ENCODE measurements around the gene MAML2. TPM values are rescaled to one million over a fixed set of nuclear protein-coding genes. Genes with fewer than 3 reads are reported as not detected.

The MAML2 gene
- total and polyA plus RNA-seq, 2 experiments from 2014 or later: 2.0 to 7.1 TPM

DNA sequence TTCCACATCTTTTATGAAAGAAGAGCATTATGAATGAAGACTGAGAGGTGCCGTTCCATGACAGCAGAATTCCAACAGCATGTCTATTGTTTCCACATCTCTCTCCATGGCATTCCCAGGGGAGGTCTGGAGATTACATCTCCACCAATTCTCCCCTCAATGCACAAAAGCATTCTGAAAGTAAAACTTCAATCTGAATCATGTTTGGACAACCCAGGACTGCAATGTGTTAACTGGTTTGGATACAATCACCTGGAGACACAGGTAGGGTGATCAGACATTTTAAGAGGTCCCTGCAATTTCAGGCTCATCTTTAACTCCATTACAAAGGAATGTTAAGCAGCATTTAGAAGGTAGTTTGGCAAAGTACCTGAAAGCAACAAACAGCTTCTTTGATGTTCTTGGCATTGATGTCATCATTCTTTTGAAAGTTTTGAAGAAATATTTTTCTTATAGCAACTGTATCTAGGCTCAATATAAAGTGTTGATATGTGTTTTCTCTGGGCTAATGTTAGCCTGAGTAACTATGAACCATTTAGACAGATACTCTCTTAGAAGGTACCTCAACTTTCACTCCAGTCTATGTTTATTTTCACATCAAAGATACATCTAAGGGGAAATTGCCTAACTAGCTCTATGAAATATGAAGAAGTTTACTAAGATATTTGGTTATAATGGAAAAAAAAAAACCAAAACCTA lies 237.6 kb downstream of the MAML2 start:
- no peak overlapping the region for H3K4me2 ChIP-seq
- no peak overlapping the region for H3K27ac ChIP-seq (ENCODE audit: low read depth)
- peaks cover 10% of the 10 kb centered on the region for H3K4me1 ChIP-seq (ENCODE audit: insufficient read depth)
- no peak overlapping the region for H2AFZ ChIP-seq
- TF ChIP-seq, protein P1, sequence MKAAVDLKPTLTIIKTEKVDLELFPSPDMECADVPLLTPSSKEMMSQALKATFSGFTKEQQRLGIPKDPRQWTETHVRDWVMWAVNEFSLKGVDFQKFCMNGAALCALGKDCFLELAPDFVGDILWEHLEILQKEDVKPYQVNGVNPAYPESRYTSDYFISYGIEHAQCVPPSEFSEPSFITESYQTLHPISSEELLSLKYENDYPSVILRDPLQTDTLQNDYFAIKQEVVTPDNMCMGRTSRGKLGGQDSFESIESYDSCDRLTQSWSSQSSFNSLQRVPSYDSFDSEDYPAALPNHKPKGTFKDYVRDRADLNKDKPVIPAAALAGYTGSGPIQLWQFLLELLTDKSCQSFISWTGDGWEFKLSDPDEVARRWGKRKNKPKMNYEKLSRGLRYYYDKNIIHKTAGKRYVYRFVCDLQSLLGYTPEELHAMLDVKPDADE (IDR thresholded peaks at IDR 0.05): no peak
- TF ChIP-seq EZH2 (IDR thresholded peaks at IDR 0.05; ENCODE audit: low read depth, unreplicated experiment): no peak
- no peak for TF ChIP-seq ZNF114 (CRISPR knock-in tag; IDR thresholded peaks at IDR 0.05)
- TF ChIP-seq POLR2AphosphoS5 (IDR thresholded peaks at IDR 0.05; ENCODE audit: low read depth): no peak
- no peak for TF ChIP-seq NANOG (IDR thresholded peaks at IDR 0.05; ENCODE audit: borderline replicate concordance)
- no peak for TF ChIP-seq CREB1 (CRISPR knock-in tag; IDR thresholded peaks at IDR 0.05; ENCODE audit: low read depth)
- TF ChIP-seq, protein P2, sequence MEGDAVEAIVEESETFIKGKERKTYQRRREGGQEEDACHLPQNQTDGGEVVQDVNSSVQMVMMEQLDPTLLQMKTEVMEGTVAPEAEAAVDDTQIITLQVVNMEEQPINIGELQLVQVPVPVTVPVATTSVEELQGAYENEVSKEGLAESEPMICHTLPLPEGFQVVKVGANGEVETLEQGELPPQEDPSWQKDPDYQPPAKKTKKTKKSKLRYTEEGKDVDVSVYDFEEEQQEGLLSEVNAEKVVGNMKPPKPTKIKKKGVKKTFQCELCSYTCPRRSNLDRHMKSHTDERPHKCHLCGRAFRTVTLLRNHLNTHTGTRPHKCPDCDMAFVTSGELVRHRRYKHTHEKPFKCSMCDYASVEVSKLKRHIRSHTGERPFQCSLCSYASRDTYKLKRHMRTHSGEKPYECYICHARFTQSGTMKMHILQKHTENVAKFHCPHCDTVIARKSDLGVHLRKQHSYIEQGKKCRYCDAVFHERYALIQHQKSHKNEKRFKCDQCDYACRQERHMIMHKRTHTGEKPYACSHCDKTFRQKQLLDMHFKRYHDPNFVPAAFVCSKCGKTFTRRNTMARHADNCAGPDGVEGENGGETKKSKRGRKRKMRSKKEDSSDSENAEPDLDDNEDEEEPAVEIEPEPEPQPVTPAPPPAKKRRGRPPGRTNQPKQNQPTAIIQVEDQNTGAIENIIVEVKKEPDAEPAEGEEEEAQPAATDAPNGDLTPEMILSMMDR (conservative IDR thresholded peaks at IDR 0.05; ENCODE audit: low read depth in 2 of 2): no peak
- no peak for TF ChIP-seq EZH2phosphoT487 (IDR thresholded peaks at IDR 0.05; ENCODE audit: unreplicated experiment)
- no peak for TF ChIP-seq STAT1 (IDR thresholded peaks at IDR 0.05; ENCODE audit: unreplicated experiment)
- no peak for TF ChIP-seq JUNB (IDR thresholded peaks at IDR 0.05; ENCODE audit: unreplicated experiment)
- TF ChIP-seq ZNF331 (CRISPR knock-in tag; IDR thresholded peaks at IDR 0.05; ENCODE audit: low read depth): no peak
- TF ChIP-seq, protein P3, sequence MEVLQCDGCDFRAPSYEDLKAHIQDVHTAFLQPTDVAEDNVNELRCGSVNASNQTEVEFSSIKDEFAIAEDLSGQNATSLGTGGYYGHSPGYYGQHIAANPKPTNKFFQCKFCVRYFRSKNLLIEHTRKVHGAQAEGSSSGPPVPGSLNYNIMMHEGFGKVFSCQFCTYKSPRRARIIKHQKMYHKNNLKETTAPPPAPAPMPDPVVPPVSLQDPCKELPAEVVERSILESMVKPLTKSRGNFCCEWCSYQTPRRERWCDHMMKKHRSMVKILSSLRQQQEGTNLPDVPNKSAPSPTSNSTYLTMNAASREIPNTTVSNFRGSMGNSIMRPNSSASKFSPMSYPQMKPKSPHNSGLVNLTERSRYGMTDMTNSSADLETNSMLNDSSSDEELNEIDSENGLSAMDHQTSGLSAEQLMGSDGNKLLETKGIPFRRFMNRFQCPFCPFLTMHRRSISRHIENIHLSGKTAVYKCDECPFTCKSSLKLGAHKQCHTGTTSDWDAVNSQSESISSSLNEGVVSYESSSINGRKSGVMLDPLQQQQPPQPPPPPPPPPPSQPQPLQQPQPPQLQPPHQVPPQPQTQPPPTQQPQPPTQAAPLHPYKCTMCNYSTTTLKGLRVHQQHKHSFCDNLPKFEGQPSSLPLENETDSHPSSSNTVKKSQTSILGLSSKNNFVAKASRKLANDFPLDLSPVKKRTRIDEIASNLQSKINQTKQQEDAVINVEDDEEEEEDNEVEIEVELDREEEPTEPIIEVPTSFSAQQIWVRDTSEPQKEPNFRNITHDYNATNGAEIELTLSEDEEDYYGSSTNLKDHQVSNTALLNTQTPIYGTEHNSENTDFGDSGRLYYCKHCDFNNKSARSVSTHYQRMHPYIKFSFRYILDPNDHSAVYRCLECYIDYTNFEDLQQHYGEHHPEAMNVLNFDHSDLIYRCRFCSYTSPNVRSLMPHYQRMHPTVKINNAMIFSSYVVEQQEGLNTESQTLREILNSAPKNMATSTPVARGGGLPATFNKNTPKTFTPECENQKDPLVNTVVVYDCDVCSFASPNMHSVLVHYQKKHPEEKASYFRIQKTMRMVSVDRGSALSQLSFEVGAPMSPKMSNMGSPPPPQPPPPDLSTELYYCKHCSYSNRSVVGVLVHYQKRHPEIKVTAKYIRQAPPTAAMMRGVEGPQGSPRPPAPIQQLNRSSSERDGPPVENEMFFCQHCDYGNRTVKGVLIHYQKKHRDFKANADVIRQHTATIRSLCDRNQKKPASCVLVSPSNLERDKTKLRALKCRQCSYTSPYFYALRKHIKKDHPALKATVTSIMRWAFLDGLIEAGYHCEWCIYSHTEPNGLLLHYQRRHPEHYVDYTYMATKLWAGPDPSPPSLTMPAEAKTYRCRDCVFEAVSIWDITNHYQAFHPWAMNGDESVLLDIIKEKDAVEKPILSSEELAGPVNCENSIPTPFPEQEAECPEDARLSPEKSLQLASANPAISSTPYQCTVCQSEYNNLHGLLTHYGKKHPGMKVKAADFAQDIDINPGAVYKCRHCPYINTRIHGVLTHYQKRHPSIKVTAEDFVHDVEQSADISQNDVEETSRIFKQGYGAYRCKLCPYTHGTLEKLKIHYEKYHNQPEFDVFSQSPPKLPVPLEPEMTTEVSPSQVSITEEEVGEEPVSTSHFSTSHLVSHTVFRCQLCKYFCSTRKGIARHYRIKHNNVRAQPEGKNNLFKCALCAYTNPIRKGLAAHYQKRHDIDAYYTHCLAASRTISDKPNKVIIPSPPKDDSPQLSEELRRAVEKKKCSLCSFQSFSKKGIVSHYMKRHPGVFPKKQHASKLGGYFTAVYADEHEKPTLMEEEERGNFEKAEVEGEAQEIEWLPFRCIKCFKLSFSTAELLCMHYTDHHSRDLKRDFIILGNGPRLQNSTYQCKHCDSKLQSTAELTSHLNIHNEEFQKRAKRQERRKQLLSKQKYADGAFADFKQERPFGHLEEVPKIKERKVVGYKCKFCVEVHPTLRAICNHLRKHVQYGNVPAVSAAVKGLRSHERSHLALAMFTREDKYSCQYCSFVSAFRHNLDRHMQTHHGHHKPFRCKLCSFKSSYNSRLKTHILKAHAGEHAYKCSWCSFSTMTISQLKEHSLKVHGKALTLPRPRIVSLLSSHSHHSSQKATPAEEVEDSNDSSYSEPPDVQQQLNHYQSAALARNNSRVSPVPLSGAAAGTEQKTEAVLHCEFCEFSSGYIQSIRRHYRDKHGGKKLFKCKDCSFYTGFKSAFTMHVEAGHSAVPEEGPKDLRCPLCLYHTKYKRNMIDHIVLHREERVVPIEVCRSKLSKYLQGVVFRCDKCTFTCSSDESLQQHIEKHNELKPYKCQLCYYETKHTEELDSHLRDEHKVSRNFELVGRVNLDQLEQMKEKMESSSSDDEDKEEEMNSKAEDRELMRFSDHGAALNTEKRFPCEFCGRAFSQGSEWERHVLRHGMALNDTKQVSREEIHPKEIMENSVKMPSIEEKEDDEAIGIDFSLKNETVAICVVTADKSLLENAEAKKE (CRISPR knock-in tag; IDR thresholded peaks at IDR 0.05): no peak
- H3K9me3 Mint-ChIP-seq: no peaks in the 10 kb centered on the region
- no peak overlapping the region for H3K27ac Mint-ChIP-seq
- H3K4me3 Mint-ChIP-seq: no peak overlapping the region
- no peaks in the 10 kb centered on the region for H3K27me3 ChIP-seq (ENCODE audit: insufficient read depth)
- H3K4me3 ChIP-seq: no peak overlapping the region
- no peaks in the 10 kb centered on the region for H3K36me3 ChIP-seq (ENCODE audit: insufficient read depth)
- no peaks in the 10 kb centered on the region; the same call in 1 of the 2 replicates for H3F3A ChIP-seq (replicated peaks; ENCODE audit: low read depth)
- H3K36me3 Mint-ChIP-seq (ENCODE audit: low read depth): no peaks in the 10 kb centered on the region
- ATAC-seq (no peak), DNase-seq (ENCODE audit: low spot score) (no peak)
- H3K9me2 ChIP-seq (ENCODE audit: insufficient read depth): peaks cover 14% of the 10 kb centered on the region
- no peaks in the 10 kb centered on the region for H4K20me1 ChIP-seq (replicated peaks; ENCODE audit: insufficient read depth)
- H3K4me1 Mint-ChIP-seq: peaks cover 9% of the 10 kb centered on the region
- no peaks in the 10 kb centered on the region for H3K27me3 Mint-ChIP-seq (ENCODE audit: insufficient read depth, low read depth, poor library complexity)
- no peaks in the 10 kb centered on the region for H3K79me2 ChIP-seq (replicated peaks; ENCODE audit: insufficient read depth)

Measured in GM23338 (cell line).